Ovary (tissue), 9 donors: Measurements from ENCODE around the gene MATK. TPM values are rescaled to one million over a fixed set of nuclear protein-coding genes. Genes with fewer than 3 reads are reported as not detected.

Experiments
- DNase-seq, 5 donors: peaks; one replicate each; pipeline ENCODE4 v3.0.0-alpha.2; 2019 to 2020
- H3K27ac ChIP-seq, 2 donors: fragments of 200-600 bp; one replicate each; pipeline versions ENCODE4 v1.5.1 to v1.8.0; 2019 to 2022
- H3K27me3 ChIP-seq: fragments of 200-600 bp; one replicate; pipeline ENCODE4 v1.8.0; 2022
- H3K36me3 ChIP-seq: fragments of 200-600 bp; sonication (generic); one replicate; pipeline ENCODE4 v1.5.1; 2019
- H3K4me1 ChIP-seq: one replicate; pipeline ENCODE4 v1.8.1; 2013; ENCODE audit warnings: mild to moderate bottlenecking, moderate library complexity; ENCODE audit not compliant: insufficient read depth
- H3K4me3 ChIP-seq: fragments of 200-600 bp; sonication (generic); one replicate; pipeline ENCODE4 v1.5.1; 2017
- H3K9me3 ChIP-seq, 2 donors: fragments of 200-600 bp in 1 of 2; sonication (generic) in 1 of 2; one replicate each; pipeline versions ENCODE4 v1.5.1 to v1.8.1; 2013 to 2019; ENCODE audit warnings: mild to moderate bottlenecking in 1 of 2, moderate library complexity in 1 of 2
- EP300 ChIP-seq: sonication (generic); formaldehyde crosslinking; IDR thresholded peaks from one replicate; pipeline ENCODE4 v1.6.1; 2017; ENCODE audit warnings: antibody characterized with exemption
- POLR2A ChIP-seq: fragments of 450-650 bp; IDR thresholded peaks from one replicate; pipeline ENCODE4 v1.6.1; 2017; ENCODE audit warnings: antibody characterized with exemption, mild to moderate bottlenecking, moderate library complexity
- WGBS, 3 donors: extraction: QIAGEN DNeasy Blood & Tissue Kit in 1 of 3; methylation state at CpG; one replicate each; pipeline versions ENCODE4 v1.1.5 to v1.1.7; 2013 to 2017; 5-methylcytosine and 5-hydroxymethylcytosine counted together
- intact Hi-C, 4 donors: fragments of 100-400 bp; cut with DNase I; formaldehyde crosslinking; loops; one replicate each; pipeline versions ENCODE4 v1.11.0 to v1.15.1; 2022 to 2023
- polyA plus RNA-seq, 2 donors: library from polyadenylated mRNA; stranded (reverse); fragments of 200-250 nt in 1 of 2; fragments of 350-450 nt in 1 of 2; fragmentation: Illumina TruSeq in 1 of 2; extraction: RNeasy Lipid Tissue Mini Kit (QIAGEN cat#74804) in 1 of 2; gene quantifications; one replicate each; pipeline ENCODE4 v1.2.3, GENCODE V29; 2013 to 2014
- total RNA-seq, 7 donors: library from RNA; depleted of rRNA in 2 of 7; stranded (reverse); fragments of >200 nt in 2 of 7; fragmentation: NEBNext Ultra II Directional in 3 of 7; extraction: Animal tissue kit (Norgen Biotek cat#: 25700) in 3 of 7; gene quantifications; one replicate each; pipeline versions ENCODE4 v1.1.0 to v1.2.4, GENCODE V29; 2016 to 2023
- TF ChIP-seq, protein P1 (sequence below), 3 donors: fragments of 450-650 bp in 2 of 3; fragments of 200-600 bp in 1 of 3; IDR thresholded peaks; one replicate each; pipeline versions ENCODE4 v1.5.1 to v1.8.0; 2016 to 2022; ENCODE audit warnings: antibody characterized with exemption in 3 of 3, mild to moderate bottlenecking in 1 of 3
- donor health status: DM: no; HTN: no; CAD: no; lungs with moderate emphysema.
- donor health status: DM: no; HTN: no; CAD: no.
- donor health status: Bipolar disorder and iron deficiency.
- donor health status: DM: yes; HTN: yes; CAD: no.
- donor health status: DM: no; HTN: no; CAD: no.
- donor health status: DM: yes; HTN: yes; CAD: no.

The MATK gene
- total and polyA plus RNA-seq, 9 donors: 0.25 to 1.4 (median 0.72) TPM

DNA sequence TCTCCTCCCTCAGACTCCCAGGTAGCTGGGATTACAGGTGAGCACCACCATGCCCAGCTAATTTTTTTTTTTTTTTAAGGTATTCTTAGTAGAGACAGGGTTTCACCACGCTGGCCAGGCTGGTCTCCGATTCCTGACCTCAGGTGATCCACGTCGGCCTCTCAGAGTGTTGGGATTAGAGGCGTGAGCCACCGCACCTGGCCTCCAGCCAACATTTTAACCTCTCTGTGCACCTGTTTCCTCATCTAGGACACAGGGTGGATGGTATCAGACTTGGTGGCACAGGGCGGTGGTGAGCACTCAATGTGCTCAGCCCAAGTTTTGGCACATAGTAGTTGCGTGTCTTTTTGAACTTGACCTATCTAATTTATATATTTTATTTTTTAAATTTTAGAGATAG, 37.2 kb downstream of the MATK start:
- Histone ChIP-seq H3K36me3 (no peaks in the 10 kb centered on the region), H3K4me3 (no peak overlapping the region), H3K27me3 (no peaks in the 10 kb centered on the region), H3K4me1 (no peaks in the 10 kb centered on the region), H3K9me3 (no peaks in the 10 kb centered on the region), H3K27ac (no peak overlapping the region)
- 71 to 78% (median 72%) methylated on average over 8 of the region's 8 CpGs for WGBS, 3 donors
- TF ChIP-seq, protein P1, sequence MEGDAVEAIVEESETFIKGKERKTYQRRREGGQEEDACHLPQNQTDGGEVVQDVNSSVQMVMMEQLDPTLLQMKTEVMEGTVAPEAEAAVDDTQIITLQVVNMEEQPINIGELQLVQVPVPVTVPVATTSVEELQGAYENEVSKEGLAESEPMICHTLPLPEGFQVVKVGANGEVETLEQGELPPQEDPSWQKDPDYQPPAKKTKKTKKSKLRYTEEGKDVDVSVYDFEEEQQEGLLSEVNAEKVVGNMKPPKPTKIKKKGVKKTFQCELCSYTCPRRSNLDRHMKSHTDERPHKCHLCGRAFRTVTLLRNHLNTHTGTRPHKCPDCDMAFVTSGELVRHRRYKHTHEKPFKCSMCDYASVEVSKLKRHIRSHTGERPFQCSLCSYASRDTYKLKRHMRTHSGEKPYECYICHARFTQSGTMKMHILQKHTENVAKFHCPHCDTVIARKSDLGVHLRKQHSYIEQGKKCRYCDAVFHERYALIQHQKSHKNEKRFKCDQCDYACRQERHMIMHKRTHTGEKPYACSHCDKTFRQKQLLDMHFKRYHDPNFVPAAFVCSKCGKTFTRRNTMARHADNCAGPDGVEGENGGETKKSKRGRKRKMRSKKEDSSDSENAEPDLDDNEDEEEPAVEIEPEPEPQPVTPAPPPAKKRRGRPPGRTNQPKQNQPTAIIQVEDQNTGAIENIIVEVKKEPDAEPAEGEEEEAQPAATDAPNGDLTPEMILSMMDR (IDR thresholded peaks at IDR 0.05): no peak
- no peak for TF ChIP-seq POLR2A
- TF ChIP-seq EP300: no peak
- intact Hi-C loops: no loop called here
- no peak for DNase-seq

DNA sequence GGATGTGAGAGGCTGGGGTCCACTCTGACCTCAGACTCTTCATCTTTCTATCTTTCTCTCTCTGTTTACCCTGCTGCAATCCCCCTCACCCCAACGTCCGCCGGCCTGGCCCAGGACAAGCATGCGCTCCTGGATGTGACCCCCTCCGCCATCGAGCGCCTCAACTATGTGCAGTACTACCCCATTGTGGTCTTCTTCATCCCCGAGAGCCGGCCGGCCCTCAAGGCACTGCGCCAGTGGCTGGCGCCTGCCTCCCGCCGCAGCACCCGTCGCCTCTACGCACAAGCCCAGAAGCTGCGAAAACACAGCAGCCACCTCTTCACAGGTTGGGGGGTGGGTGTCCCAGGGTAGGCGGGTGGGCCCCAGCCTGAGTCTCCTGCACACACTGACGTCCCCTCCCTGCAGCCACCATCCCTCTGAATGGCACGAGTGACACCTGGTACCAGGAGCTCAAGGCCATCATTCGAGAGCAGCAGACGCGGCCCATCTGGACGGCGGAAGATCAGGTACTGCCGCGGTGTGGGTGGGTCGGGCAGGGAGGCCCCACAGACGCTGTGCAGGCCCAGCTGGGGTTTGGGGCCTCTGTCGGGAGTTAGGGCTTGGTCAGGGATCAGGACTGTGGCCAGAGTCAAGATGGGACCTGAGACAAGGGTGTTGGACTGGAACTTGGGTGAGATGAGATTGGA, 39.7 kb downstream of the MATK start:
- H3K9me3 ChIP-seq: no peaks in the 10 kb centered on the region
- no peak overlapping the region for H3K4me3 ChIP-seq
- H3K27ac ChIP-seq: no peak overlapping the region
- 19 to 36% (median 20%) methylated on average over 31 of the region's 31 CpGs for WGBS, 3 donors
- H3K27me3 ChIP-seq: no peaks in the 10 kb centered on the region
- TF ChIP-seq POLR2A (no peak), EP300 (no peak)
- TF ChIP-seq, protein P1 (IDR thresholded peaks at IDR 0.05): no peak
- intact Hi-C loops: no loop called here
- H3K36me3 ChIP-seq: no peaks in the 10 kb centered on the region
- DNase-seq: no peak
- no peaks in the 10 kb centered on the region for H3K4me1 ChIP-seq

DNA sequence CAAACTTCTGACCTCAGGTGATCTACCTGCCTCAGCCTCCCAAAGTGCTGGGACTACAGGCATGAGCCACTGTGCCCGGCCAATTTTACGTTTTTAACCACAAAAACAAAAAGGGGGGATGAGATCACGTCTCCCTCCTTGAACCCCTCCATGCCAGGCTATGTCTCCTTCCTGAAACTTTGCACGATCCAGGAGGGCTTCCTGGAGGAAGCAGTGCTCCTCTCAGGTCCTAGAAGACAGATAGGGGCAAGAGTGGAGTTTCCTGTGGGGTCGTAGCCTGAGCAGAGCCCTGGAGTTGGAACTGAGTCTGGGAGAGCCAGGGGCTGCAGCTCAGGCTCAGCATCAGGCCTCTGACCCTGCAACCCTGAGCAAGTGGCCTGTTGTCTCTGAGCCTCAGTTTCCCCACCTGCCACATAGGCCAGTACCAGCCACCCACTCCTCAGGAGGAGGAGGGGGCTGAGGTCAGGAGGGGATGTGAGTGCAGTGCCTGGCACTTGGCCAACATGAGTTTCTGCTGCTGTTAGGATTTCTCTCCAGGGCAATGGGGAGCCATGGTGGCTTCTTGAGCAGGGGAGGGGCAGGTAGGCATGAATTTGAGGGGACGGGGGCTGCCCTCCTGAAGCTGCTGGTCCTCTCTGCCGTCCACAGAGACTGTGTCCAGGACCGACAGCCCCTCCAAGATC, 40.7 kb downstream of the MATK start:
- Histone ChIP-seq H3K4me1 (no peaks in the 10 kb centered on the region), H3K4me3 (no peak overlapping the region), H3K36me3 (no peaks in the 10 kb centered on the region), H3K27ac (no peak overlapping the region), H3K27me3 (no peaks in the 10 kb centered on the region), H3K9me3 (no peaks in the 10 kb centered on the region)
- intact Hi-C loops: no loop called here
- TF ChIP-seq EP300 (no peak), POLR2A (no peak)
- TF ChIP-seq, protein P1 (IDR thresholded peaks at IDR 0.05): no peak
- 61 to 79% (median 62%) methylated on average over 8 of the region's 8 CpGs for WGBS, 3 donors
- DNase-seq: no peak

DNA sequence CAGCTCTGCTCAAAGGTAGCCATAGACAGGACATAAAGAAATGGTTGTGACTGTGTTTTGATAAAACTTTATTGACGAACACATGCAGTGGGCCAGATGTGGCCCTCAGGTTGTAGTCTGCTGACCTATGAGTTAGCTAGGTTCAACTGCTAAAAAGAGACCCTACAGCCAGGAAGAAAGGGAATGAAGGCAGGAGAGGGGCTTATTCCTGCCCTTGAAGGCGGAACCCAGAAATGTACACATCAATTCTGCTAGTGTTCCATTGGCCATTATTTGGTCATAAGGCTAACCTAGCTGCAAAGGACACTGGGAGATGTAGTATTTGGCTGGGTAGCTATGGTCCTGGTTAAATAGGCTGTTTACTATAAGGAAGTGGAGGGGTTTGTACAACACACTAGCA, 42.7 kb downstream of the MATK start:
- no peak overlapping the region for H3K4me3 ChIP-seq
- no peak for DNase-seq
- WGBS, 3 donors: 91 to 100% (median 94%) methylated on average over 2 of the region's 2 CpGs
- H3K27me3 ChIP-seq: no peaks in the 10 kb centered on the region
- H3K9me3 ChIP-seq: no peaks in the 10 kb centered on the region
- intact Hi-C loops: no loop called here
- H3K4me1 ChIP-seq: no peaks in the 10 kb centered on the region
- no peak overlapping the region for H3K27ac ChIP-seq
- TF ChIP-seq, protein P1 (IDR thresholded peaks at IDR 0.05): no peak
- TF ChIP-seq POLR2A: no peak
- TF ChIP-seq EP300: no peak
- H3K36me3 ChIP-seq: no peaks in the 10 kb centered on the region
